Gastrocnemius medialis (tissue), 4 donors: ENCODE measurements around the gene CCND2. TPM values are rescaled to one million over a fixed set of nuclear protein-coding genes. Genes with fewer than 3 reads are reported as not detected.

Experiments
- ATAC-seq, 2 donors: fragments of 150-250 bp; one replicate each; pipeline ENCODE4 v1.9.1; 2016
- DNase-seq, 2 donors: peaks; one replicate each; pipeline ENCODE4 v3.0.0-alpha.2; 2019
- H3K27ac ChIP-seq, 4 donors: fragments of 200-600 bp; sonication (generic); 1 replicate in 1 of 4; 2 replicates in 3 of 4; pipeline ENCODE4 v1.5.1; 2016 to 2018; ENCODE audit warnings: mild to moderate bottlenecking in 2 of 4, moderate library complexity in 1 of 4
- H3K27me3 ChIP-seq, 3 donors: fragments of 200-600 bp; sonication (generic) in 2 of 3; 1 replicate in 1 of 3; 2 replicates in 2 of 3; pipeline versions ENCODE4 v1.5.1 to v1.6.0; 2016 to 2019; ENCODE audit warnings: mild to moderate bottlenecking in 1 of 3, moderate library complexity in 1 of 3
- H3K36me3 ChIP-seq, 2 donors: fragments of 200-600 bp; sonication (generic) in 1 of 2; one replicate each; pipeline ENCODE4 v1.5.1; 2017 to 2018
- H3K4me1 ChIP-seq, 2 donors: fragments of 200-600 bp; sonication (generic) in 1 of 2; one replicate each; pipeline ENCODE4 v1.5.1; 2016 to 2017; ENCODE audit warnings: mild to moderate bottlenecking in 2 of 2
- H3K4me3 ChIP-seq, 4 donors: fragments of 200-600 bp; sonication (generic) in 3 of 4; 1 replicate in 1 of 4; 2 replicates in 3 of 4; pipeline ENCODE4 v1.5.1; 2016 to 2019; ENCODE audit warnings: mild to moderate bottlenecking in 2 of 4
- H3K9me3 ChIP-seq, 3 donors: fragments of 200-600 bp; sonication (generic) in 2 of 3; 1 replicate in 1 of 3; 2 replicates in 2 of 3; pipeline ENCODE4 v1.5.1; 2016 to 2019
- CTCF ChIP-seq, 5 experiments: fragments of 450-650 bp in 3 of 5; fragments of 200-600 bp in 2 of 5; sonication (generic) in 2 of 5; IDR thresholded peaks in 4 of 5; conservative IDR thresholded peaks in 1 of 5; 1 replicate in 4 of 5; 2 replicates in 1 of 5; pipeline ENCODE4 v1.5.1; 2016 to 2019; ENCODE audit warnings: antibody characterized with exemption in 5 of 5, mild to moderate bottlenecking in 3 of 5, moderate library complexity in 3 of 5
- POLR2A ChIP-seq, 2 donors: fragments of 450-650 bp; IDR thresholded peaks; one replicate each; pipeline ENCODE4 v1.6.1; 2017; ENCODE audit warnings: antibody characterized with exemption in 2 of 2, mild to moderate bottlenecking in 2 of 2, moderate library complexity in 2 of 2
- in situ Hi-C, 4 donors: fragments of 200-750 bp; cut with MboI; loops; one replicate each; pipeline versions ENCODE4 v1.15.0 to v1.8.0; 2017; ENCODE audit warnings: low sequenced_read_pairs in 4 of 4
- intact Hi-C: fragments of 100-400 bp; cut with DNase I; formaldehyde crosslinking; loops from one replicate; pipeline ENCODE4 v1.15.1; 2023; ENCODE audit warnings: low total_unique reads
- total RNA-seq, 4 donors: library from RNA; depleted of rRNA; stranded (reverse); fragments of >200 nt; gene quantifications; one replicate each; pipeline versions ENCODE4 v1.1.0 to v1.2.3, GENCODE V29; 2016

The CCND2 gene
- total RNA-seq, 4 donors from 2014 or later = 2.7 to 5.6 (median 3.2) TPM

DNA sequence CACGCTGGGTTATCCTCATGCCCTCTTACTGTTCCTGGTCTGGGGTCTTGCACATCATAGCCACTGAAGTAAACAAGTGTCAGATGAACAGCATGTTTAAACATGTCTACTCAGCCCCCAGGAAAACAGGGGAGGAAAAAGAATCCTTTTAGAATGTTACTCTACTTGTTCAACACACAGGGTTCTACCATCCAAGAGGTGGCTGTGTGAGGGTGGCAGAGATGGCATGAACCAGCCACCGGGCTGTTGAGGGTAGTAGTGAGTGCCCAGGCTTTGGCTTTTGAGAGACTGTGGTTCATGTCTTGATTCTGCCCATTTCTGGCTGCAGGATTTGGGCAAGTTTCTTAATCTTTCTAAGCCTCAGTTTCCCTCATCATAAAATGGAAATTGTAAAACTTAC, 21.6 kb upstream of the CCND2 start:
- no peak overlapping the region for H3K4me3 ChIP-seq
- H3K4me1 ChIP-seq = no peaks in the 10 kb centered on the region
- H3K36me3 ChIP-seq = no peaks in the 10 kb centered on the region
- no peak for DNase-seq
- H3K27me3 ChIP-seq = peaks cover 8 to 15% (median 8%) of the 10 kb centered on the region in 3 donors
- TF ChIP-seq POLR2A (IDR thresholded peaks at IDR 0.05) (no peak), CTCF (IDR thresholded peaks at IDR 0.05 in 4 of 5, conservative IDR thresholded peaks at IDR 0.05 in 1 of 5) (no peak)
- in situ Hi-C loops (no loop called here), intact Hi-C loops (no loop called here)
- ATAC-seq = no peak
- H3K27ac ChIP-seq = no peak overlapping the region
- H3K9me3 ChIP-seq = no peaks in the 10 kb centered on the region

- no peak overlapping the region for H3K27ac ChIP-seq
- ATAC-seq = no peak
- H3K4me3 ChIP-seq = no peak overlapping the region
- intact Hi-C loops = no loop called here
- no peaks in the 10 kb centered on the region for H3K9me3 ChIP-seq
- H3K27me3 ChIP-seq = peaks cover 8 to 15% (median 8%) of the 10 kb centered on the region in 3 donors
- no peak for DNase-seq
- H3K4me1 ChIP-seq = no peaks in the 10 kb centered on the region
- in situ Hi-C loops = no loop called here
- no peaks in the 10 kb centered on the region for H3K36me3 ChIP-seq
- TF ChIP-seq POLR2A (IDR thresholded peaks at IDR 0.05) (no peak), CTCF (IDR thresholded peaks at IDR 0.05 in 4 of 5, conservative IDR thresholded peaks at IDR 0.05 in 1 of 5) (no peak)
Observed at GRCh38 chr12:4252601-4253000, 21.0 kb upstream of the CCND2 start.

DNA sequence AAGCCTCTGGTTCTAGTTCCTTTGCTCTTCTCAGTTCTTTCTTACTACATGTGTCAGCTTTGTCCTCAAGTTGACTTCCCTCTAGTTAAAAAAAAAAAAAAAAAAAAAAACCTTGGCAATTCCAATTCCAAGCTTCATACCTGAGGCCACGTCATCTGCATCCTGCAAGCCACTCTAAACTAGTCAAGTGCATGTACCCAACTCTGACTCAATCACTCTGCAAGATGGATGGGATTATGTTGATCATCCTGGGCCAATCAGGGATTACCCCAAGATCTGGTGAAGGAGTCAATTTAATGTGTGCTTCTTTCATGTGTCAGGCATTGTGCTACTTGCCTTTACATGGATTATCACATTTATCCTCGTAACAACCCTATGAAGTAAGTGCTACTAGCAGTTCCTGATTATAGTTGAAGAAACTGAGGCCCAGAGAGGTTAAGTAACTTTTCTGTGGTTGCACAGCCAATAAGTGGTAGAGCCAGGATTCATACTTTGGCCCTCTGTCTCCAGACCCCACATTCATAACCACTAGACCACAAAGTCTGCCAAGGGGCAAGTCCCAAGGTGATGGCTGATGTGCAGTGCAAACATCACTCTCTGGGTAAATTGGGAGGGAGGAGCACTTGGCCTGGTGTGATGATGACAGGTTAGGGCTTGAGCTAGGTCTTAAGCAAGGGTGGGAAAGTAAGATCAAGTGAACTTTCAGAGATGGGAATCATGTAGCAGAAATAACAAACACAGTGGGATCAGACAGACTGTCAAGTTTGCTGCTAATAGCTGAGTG, 17.3 kb upstream of the CCND2 start:
- ATAC-seq (no peak), DNase-seq (no peak)
- no peaks in the 10 kb centered on the region for H3K9me3 ChIP-seq
- in situ Hi-C loops = no loop called here
- intact Hi-C loops = no loop called here
- no peak overlapping the region for H3K4me3 ChIP-seq
- no peaks in the 10 kb centered on the region for H3K36me3 ChIP-seq
- TF ChIP-seq CTCF (IDR thresholded peaks at IDR 0.05 in 4 of 5, conservative IDR thresholded peaks at IDR 0.05 in 1 of 5) (no peak), POLR2A (IDR thresholded peaks at IDR 0.05) (no peak)
- peaks cover 8 to 17% (median 13%) of the 10 kb centered on the region in 3 donors for H3K27me3 ChIP-seq
- H3K4me1 ChIP-seq = no peaks in the 10 kb centered on the region
- H3K27ac ChIP-seq = no peak overlapping the region

DNA sequence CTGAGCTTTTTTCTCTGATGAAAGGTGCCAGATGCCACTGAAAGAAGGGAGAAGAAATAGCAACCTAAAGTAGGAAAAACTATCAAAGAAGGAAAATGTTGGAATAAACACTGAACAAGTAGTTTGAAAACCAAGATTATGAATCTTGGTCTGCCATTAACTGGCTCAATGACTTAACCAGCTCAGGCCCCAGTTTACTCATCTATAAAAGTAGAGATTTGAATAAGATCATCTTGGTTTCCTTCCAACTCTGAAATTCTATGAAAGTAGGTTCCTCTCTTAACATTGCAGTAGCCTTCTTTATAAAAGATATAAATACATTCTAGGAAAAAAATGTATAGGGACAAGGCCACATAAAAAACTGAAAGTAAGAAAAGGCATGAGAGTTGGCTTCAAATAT, 16.1 kb upstream of the CCND2 start:
- DNase-seq = no peak
- no peak for TF ChIP-seq CTCF (IDR thresholded peaks at IDR 0.05 in 4 of 5, conservative IDR thresholded peaks at IDR 0.05 in 1 of 5)
- TF ChIP-seq POLR2A (IDR thresholded peaks at IDR 0.05) = no peak
- no peaks in the 10 kb centered on the region for H3K4me1 ChIP-seq
- no peak overlapping the region for H3K4me3 ChIP-seq
- no peaks in the 10 kb centered on the region for H3K36me3 ChIP-seq
- in situ Hi-C loops (no loop called here), intact Hi-C loops (no loop called here)
- no peak for ATAC-seq
- peaks cover 7 to 13% (median 11%) of the 10 kb centered on the region in 3 donors for H3K27me3 ChIP-seq
- no peak overlapping the region for H3K27ac ChIP-seq
- no peaks in the 10 kb centered on the region for H3K9me3 ChIP-seq
